ENCODE data around the gene FAM107B.
"Not testable (repeated sequence)": the region's sequence is repeated elsewhere in the genome, so short reads cannot be mapped to it uniquely, and the experiment has no call there.

DNA sequence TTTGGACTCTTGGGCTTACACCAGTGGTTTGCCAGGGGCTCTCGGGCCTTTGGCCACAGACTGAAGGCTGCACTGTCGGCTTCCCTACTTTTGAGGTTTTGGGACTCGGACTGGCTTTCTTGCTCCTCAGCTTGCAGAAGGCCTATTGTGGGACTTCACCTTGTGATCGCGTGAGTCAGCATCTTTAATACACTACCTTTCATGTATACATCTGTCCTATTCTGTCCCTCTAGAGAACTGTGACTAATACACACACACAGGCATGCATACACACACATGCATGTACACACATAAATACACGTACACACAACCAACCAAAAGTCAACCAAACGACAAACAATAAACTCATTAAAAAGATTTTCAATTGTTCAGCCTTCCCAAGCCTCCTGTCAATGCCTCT, 86.5 kb downstream of the FAM107B start:
- TF ChIP-seq, protein P1, sequence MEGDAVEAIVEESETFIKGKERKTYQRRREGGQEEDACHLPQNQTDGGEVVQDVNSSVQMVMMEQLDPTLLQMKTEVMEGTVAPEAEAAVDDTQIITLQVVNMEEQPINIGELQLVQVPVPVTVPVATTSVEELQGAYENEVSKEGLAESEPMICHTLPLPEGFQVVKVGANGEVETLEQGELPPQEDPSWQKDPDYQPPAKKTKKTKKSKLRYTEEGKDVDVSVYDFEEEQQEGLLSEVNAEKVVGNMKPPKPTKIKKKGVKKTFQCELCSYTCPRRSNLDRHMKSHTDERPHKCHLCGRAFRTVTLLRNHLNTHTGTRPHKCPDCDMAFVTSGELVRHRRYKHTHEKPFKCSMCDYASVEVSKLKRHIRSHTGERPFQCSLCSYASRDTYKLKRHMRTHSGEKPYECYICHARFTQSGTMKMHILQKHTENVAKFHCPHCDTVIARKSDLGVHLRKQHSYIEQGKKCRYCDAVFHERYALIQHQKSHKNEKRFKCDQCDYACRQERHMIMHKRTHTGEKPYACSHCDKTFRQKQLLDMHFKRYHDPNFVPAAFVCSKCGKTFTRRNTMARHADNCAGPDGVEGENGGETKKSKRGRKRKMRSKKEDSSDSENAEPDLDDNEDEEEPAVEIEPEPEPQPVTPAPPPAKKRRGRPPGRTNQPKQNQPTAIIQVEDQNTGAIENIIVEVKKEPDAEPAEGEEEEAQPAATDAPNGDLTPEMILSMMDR (conservative IDR thresholded peaks at IDR 0.05; ENCODE audit: low read depth in 2 of 2), result not testable (repeated sequence)
- TF ChIP-seq CREB1 (CRISPR knock-in tag; IDR thresholded peaks at IDR 0.05; ENCODE audit: low read depth); EZH2 (IDR thresholded peaks at IDR 0.05; ENCODE audit: low read depth, unreplicated experiment); POLR2AphosphoS5 (IDR thresholded peaks at IDR 0.05; ENCODE audit: low read depth); ZNF331 (CRISPR knock-in tag; IDR thresholded peaks at IDR 0.05; ENCODE audit: low read depth); EZH2phosphoT487 (IDR thresholded peaks at IDR 0.05; ENCODE audit: unreplicated experiment); NANOG (IDR thresholded peaks at IDR 0.05; ENCODE audit: borderline replicate concordance); JUNB (IDR thresholded peaks at IDR 0.05; ENCODE audit: unreplicated experiment); ZNF114 (CRISPR knock-in tag; IDR thresholded peaks at IDR 0.05); STAT1 (IDR thresholded peaks at IDR 0.05; ENCODE audit: unreplicated experiment): not testable (repeated sequence)
- TF ChIP-seq, protein P2, sequence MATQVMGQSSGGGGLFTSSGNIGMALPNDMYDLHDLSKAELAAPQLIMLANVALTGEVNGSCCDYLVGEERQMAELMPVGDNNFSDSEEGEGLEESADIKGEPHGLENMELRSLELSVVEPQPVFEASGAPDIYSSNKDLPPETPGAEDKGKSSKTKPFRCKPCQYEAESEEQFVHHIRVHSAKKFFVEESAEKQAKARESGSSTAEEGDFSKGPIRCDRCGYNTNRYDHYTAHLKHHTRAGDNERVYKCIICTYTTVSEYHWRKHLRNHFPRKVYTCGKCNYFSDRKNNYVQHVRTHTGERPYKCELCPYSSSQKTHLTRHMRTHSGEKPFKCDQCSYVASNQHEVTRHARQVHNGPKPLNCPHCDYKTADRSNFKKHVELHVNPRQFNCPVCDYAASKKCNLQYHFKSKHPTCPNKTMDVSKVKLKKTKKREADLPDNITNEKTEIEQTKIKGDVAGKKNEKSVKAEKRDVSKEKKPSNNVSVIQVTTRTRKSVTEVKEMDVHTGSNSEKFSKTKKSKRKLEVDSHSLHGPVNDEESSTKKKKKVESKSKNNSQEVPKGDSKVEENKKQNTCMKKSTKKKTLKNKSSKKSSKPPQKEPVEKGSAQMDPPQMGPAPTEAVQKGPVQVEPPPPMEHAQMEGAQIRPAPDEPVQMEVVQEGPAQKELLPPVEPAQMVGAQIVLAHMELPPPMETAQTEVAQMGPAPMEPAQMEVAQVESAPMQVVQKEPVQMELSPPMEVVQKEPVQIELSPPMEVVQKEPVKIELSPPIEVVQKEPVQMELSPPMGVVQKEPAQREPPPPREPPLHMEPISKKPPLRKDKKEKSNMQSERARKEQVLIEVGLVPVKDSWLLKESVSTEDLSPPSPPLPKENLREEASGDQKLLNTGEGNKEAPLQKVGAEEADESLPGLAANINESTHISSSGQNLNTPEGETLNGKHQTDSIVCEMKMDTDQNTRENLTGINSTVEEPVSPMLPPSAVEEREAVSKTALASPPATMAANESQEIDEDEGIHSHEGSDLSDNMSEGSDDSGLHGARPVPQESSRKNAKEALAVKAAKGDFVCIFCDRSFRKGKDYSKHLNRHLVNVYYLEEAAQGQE (IDR thresholded peaks at IDR 0.05; ENCODE audit: unreplicated experiment), result not testable (repeated sequence)
- TF ChIP-seq, protein P3, sequence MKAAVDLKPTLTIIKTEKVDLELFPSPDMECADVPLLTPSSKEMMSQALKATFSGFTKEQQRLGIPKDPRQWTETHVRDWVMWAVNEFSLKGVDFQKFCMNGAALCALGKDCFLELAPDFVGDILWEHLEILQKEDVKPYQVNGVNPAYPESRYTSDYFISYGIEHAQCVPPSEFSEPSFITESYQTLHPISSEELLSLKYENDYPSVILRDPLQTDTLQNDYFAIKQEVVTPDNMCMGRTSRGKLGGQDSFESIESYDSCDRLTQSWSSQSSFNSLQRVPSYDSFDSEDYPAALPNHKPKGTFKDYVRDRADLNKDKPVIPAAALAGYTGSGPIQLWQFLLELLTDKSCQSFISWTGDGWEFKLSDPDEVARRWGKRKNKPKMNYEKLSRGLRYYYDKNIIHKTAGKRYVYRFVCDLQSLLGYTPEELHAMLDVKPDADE (IDR thresholded peaks at IDR 0.05), result not testable (repeated sequence)

Data from GM23338 (cell line).